Fibroblast of lung (primary cell): Measurements from ENCODE around the gene GAPDHS. TPM values are rescaled to one million over a fixed set of nuclear protein-coding genes. Genes with fewer than 3 reads are reported as not detected.

Source experiments
- DNase-seq, 2 donors: peaks; one replicate each; pipeline versions ENCODE4 v3.0.0 to v3.0.0-alpha.2; 2010; ENCODE audit warnings: low read depth in 2 of 2
- H2AFZ ChIP-seq: 2 replicates; pipeline ENCODE4 v1.5.1; 2012; ENCODE audit warnings: low read length, control low read depth, inconsistent platforms
- H3K27ac ChIP-seq: 2 replicates; pipeline ENCODE4 v1.5.1; 2011; ENCODE audit warnings: low read length, control low read depth; ENCODE audit not compliant: insufficient read depth
- H3K27me3 ChIP-seq: 2 replicates; pipeline ENCODE4 v1.5.1; 2011; ENCODE audit warnings: mild to moderate bottlenecking, low read length; ENCODE audit not compliant: control insufficient read depth, insufficient read depth
- H3K36me3 ChIP-seq: 2 replicates; pipeline ENCODE4 v1.5.1; 2011; ENCODE audit warnings: low read length; ENCODE audit not compliant: control insufficient read depth, insufficient read depth
- H3K4me1 ChIP-seq: 2 replicates; pipeline ENCODE4 v1.5.1; 2011; ENCODE audit warnings: low read length; ENCODE audit not compliant: control insufficient read depth, insufficient read depth; ENCODE audit errors: extremely low read depth
- H3K4me2 ChIP-seq: 2 replicates; pipeline ENCODE4 v1.5.1; 2011; ENCODE audit warnings: low read length, control low read depth; ENCODE audit not compliant: insufficient read depth; ENCODE audit errors: extremely low read depth
- H3K4me3 ChIP-seq, 4 experiments: fragments of 200-600 bp in 1 of 4; sonication (generic) in 1 of 4; replicated peaks in 1 of 4; 2 replicates each; pipeline ENCODE4 v1.5.1; 2011 to 2016; ENCODE audit warnings: low read length in 4 of 4, low read depth in 3 of 4, mild to moderate bottlenecking in 3 of 4, control low read depth in 2 of 4, inconsistent platforms in 1 of 4, mixed read lengths in 1 of 4; ENCODE audit not compliant: insufficient read depth in 1 of 4; ENCODE audit errors: control extremely low read depth in 1 of 4
- H3K79me2 ChIP-seq: 2 replicates; pipeline ENCODE4 v1.5.1; 2012; ENCODE audit warnings: mild to moderate bottlenecking, low read length, inconsistent platforms; ENCODE audit not compliant: control insufficient read depth, insufficient read depth
- H3K9ac ChIP-seq: 2 replicates; pipeline ENCODE4 v1.5.1; 2011; ENCODE audit warnings: mild to moderate bottlenecking, low read length, control low read depth; ENCODE audit not compliant: insufficient read depth
- H3K9me3 ChIP-seq: 2 replicates; pipeline ENCODE4 v1.5.1; 2012; ENCODE audit warnings: low read depth, low read length; ENCODE audit not compliant: control insufficient read depth, insufficient read depth
- H4K20me1 ChIP-seq: 2 replicates; pipeline ENCODE4 v1.5.1; 2011; ENCODE audit warnings: low read length; ENCODE audit not compliant: control insufficient read depth, insufficient read depth; ENCODE audit errors: extremely low read depth
- CTCF ChIP-seq, 2 donors: IDR thresholded peaks in 1 of 2; conservative IDR thresholded peaks in 1 of 2; 1 replicate in 1 of 2; 2 replicates in 1 of 2; pipeline ENCODE4 v1.5.1; 2011 to 2012; ENCODE audit warnings: low read length in 2 of 2, control low read depth in 1 of 2, inconsistent platforms in 1 of 2, low read depth in 1 of 2, mild to moderate bottlenecking in 1 of 2
- EZH2 ChIP-seq: IDR thresholded peaks from 2 replicates; pipeline ENCODE4 v1.5.1; 2012; ENCODE audit warnings: low read length, control low read depth, mild to moderate bottlenecking; ENCODE audit errors: missing control alignments
- polyA plus RNA-seq, 2 donors: library from polyadenylated mRNA; depleted of rRNA in 1 of 2; stranded (reverse) in 1 of 2; unstranded in 1 of 2; fragments of >200 nt; gene quantifications; 2 replicates each; pipeline ENCODE4 v1.2.1, GENCODE V29; 2011 to 2012; ENCODE audit warnings: missing spikeins in 1 of 2
- total RNA-seq: library from RNA; depleted of rRNA; stranded (reverse); fragments of >200 nt; gene quantifications from 2 replicates; pipeline ENCODE4 v1.2.1, GENCODE V29; 2014

Gene GAPDHS
- total and polyA plus RNA-seq, 2 donors (not counting 1 experiment from before 2014, with no cell fraction given) = not detected

GRCh38 chr19:35549174-35549788, 16.0 kb downstream of the GAPDHS start:
- H3K27me3 ChIP-seq = peaks cover 2% of the 10 kb centered on the region
- no peak overlapping the region for H3K4me3 ChIP-seq
- H3K9me3 ChIP-seq = no peaks in the 10 kb centered on the region
- H3K4me2 ChIP-seq = no peak overlapping the region
- H3K27ac ChIP-seq = no peak overlapping the region
- no peaks in the 10 kb centered on the region for H4K20me1 ChIP-seq
- no peak for TF ChIP-seq EZH2
- peak; percentile 53 to 68 for TF ChIP-seq CTCF (conservative IDR thresholded peaks at IDR 0.05 in 1 of 2, IDR thresholded peaks at IDR 0.05 in 1 of 2; ENCODE audit: low read depth in 1 of 2, low read length in 2 of 2)
- H3K79me2 ChIP-seq = peaks cover 17% of the 10 kb centered on the region
- peak; percentile 50 to 70 for DNase-seq
- H2AFZ ChIP-seq = no peak overlapping the region
- peaks cover 5% of the 10 kb centered on the region for H3K4me1 ChIP-seq
- no peak overlapping the region for H3K9ac ChIP-seq
- no peaks in the 10 kb centered on the region for H3K36me3 ChIP-seq

- peaks cover 3% of the 10 kb centered on the region for H3K4me1 ChIP-seq
- H3K27me3 ChIP-seq = peaks cover 2% of the 10 kb centered on the region
- no peak for DNase-seq
- no peak overlapping the region for H3K27ac ChIP-seq
- TF ChIP-seq CTCF (conservative IDR thresholded peaks at IDR 0.05 in 1 of 2, IDR thresholded peaks at IDR 0.05 in 1 of 2; ENCODE audit: low read depth in 1 of 2, low read length in 2 of 2) = no peak
- no peak for TF ChIP-seq EZH2
- no peaks in the 10 kb centered on the region for H3K9me3 ChIP-seq
- H3K4me3 ChIP-seq = no peak overlapping the region
- no peaks in the 10 kb centered on the region for H3K36me3 ChIP-seq
- H3K9ac ChIP-seq = no peak overlapping the region
- H3K4me2 ChIP-seq = no peak overlapping the region
- no peak overlapping the region for H2AFZ ChIP-seq
- no peaks in the 10 kb centered on the region for H4K20me1 ChIP-seq
- H3K79me2 ChIP-seq = peaks cover 11% of the 10 kb centered on the region
These were observed 16.7 kb downstream of the GAPDHS start for GRCh38 chr19:35549879-35550523.

GRCh38 chr19:35551091-35551810, 18.0 kb downstream of the GAPDHS start:
- Histone ChIP-seq H3K9ac (no peak overlapping the region), H4K20me1 (no peaks in the 10 kb centered on the region), H3K4me3 (no peak overlapping the region), H3K27me3 (peaks cover 2% of the 10 kb centered on the region), H3K36me3 (no peaks in the 10 kb centered on the region), H3K9me3 (no peaks in the 10 kb centered on the region), H3K4me1 (peaks cover 3% of the 10 kb centered on the region), H3K4me2 (no peak overlapping the region), H3K27ac (no peak overlapping the region), H3K79me2 (peaks cover 4% of the 10 kb centered on the region), H2AFZ (no peak overlapping the region)
- DNase-seq = no peak
- TF ChIP-seq EZH2 = no peak
- no peak for TF ChIP-seq CTCF (conservative IDR thresholded peaks at IDR 0.05 in 1 of 2, IDR thresholded peaks at IDR 0.05 in 1 of 2; ENCODE audit: low read depth in 1 of 2, low read length in 2 of 2)
